ENCODE measurements around the gene SEZ6L2. TPM values are rescaled to one million over a fixed set of nuclear protein-coding genes. Genes with fewer than 3 reads are reported as not detected.

Gene SEZ6L2
- total RNA-seq, 1 donor from 2014 or later, result 176 TPM

DNA sequence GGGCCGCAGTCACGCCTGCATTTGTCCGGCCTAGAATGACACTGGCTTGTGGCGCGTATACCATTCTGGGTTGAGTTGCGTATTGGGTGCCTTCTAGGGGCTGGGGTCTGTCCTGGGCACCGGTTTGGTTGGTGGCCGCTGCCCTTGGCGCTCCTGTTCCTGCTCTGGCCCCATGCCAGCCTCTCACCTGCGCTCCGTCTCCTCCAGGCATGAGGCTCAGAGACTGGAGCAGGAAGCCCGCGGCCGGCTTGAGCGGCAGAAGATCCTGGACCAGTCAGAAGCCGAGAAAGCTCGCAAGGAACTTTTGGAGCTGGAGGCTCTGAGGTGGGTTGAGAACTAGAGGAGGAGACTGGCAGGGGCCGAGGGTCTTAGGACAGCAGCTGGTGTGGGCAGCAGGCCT is 53.7 kb downstream of the SEZ6L2 start:
- H3K27me3 Mint-ChIP-seq (ENCODE audit: unreplicated experiment), result peaks cover 10% of the 10 kb centered on the region
- H3K27ac Mint-ChIP-seq (ENCODE audit: unreplicated experiment), result no peak overlapping the region
- H3K4me1 Mint-ChIP-seq (ENCODE audit: low read depth, unreplicated experiment), result peaks cover 2% of the 10 kb centered on the region
- H3K4me3 Mint-ChIP-seq (ENCODE audit: unreplicated experiment), result no peak overlapping the region
- DNase-seq, result no peak
- peaks cover 2% of the 10 kb centered on the region for H3K9me3 Mint-ChIP-seq (ENCODE audit: unreplicated experiment)
- peaks cover 5% of the 10 kb centered on the region for H3K36me3 Mint-ChIP-seq (ENCODE audit: unreplicated experiment)
- TF ChIP-seq, protein P1, sequence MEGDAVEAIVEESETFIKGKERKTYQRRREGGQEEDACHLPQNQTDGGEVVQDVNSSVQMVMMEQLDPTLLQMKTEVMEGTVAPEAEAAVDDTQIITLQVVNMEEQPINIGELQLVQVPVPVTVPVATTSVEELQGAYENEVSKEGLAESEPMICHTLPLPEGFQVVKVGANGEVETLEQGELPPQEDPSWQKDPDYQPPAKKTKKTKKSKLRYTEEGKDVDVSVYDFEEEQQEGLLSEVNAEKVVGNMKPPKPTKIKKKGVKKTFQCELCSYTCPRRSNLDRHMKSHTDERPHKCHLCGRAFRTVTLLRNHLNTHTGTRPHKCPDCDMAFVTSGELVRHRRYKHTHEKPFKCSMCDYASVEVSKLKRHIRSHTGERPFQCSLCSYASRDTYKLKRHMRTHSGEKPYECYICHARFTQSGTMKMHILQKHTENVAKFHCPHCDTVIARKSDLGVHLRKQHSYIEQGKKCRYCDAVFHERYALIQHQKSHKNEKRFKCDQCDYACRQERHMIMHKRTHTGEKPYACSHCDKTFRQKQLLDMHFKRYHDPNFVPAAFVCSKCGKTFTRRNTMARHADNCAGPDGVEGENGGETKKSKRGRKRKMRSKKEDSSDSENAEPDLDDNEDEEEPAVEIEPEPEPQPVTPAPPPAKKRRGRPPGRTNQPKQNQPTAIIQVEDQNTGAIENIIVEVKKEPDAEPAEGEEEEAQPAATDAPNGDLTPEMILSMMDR (IDR thresholded peaks at IDR 0.05; ENCODE audit: partially characterized antibody, unreplicated experiment), result no peak

GRCh38 chr16:29844575-29845331 is 54.6 kb downstream of the SEZ6L2 start:
- Mint-ChIP-seq H3K4me1 (ENCODE audit: low read depth, unreplicated experiment) (peaks cover 2% of the 10 kb centered on the region), H3K27ac (ENCODE audit: unreplicated experiment) (no peak overlapping the region), H3K4me3 (ENCODE audit: unreplicated experiment) (no peak overlapping the region), H3K27me3 (ENCODE audit: unreplicated experiment) (peaks cover 8% of the 10 kb centered on the region), H3K36me3 (ENCODE audit: unreplicated experiment) (peaks cover 5% of the 10 kb centered on the region), H3K9me3 (ENCODE audit: unreplicated experiment) (peaks cover 2% of the 10 kb centered on the region)
- TF ChIP-seq, protein P1 (IDR thresholded peaks at IDR 0.05; ENCODE audit: partially characterized antibody, unreplicated experiment), result no peak
- no peak for DNase-seq

GRCh38 chr16:29843931-29844330 is 55.4 kb downstream of the SEZ6L2 start:
- peaks cover 8% of the 10 kb centered on the region for H3K27me3 Mint-ChIP-seq (ENCODE audit: unreplicated experiment)
- peaks cover 5% of the 10 kb centered on the region for H3K36me3 Mint-ChIP-seq (ENCODE audit: unreplicated experiment)
- H3K27ac Mint-ChIP-seq (ENCODE audit: unreplicated experiment), result no peak overlapping the region
- TF ChIP-seq, protein P1 (IDR thresholded peaks at IDR 0.05; ENCODE audit: partially characterized antibody, unreplicated experiment), result no peak
- no peak overlapping the region for H3K4me3 Mint-ChIP-seq (ENCODE audit: unreplicated experiment)
- DNase-seq, result no peak
- H3K9me3 Mint-ChIP-seq (ENCODE audit: unreplicated experiment), result peaks cover 2% of the 10 kb centered on the region
- peaks cover 2% of the 10 kb centered on the region for H3K4me1 Mint-ChIP-seq (ENCODE audit: low read depth, unreplicated experiment)

DNA sequence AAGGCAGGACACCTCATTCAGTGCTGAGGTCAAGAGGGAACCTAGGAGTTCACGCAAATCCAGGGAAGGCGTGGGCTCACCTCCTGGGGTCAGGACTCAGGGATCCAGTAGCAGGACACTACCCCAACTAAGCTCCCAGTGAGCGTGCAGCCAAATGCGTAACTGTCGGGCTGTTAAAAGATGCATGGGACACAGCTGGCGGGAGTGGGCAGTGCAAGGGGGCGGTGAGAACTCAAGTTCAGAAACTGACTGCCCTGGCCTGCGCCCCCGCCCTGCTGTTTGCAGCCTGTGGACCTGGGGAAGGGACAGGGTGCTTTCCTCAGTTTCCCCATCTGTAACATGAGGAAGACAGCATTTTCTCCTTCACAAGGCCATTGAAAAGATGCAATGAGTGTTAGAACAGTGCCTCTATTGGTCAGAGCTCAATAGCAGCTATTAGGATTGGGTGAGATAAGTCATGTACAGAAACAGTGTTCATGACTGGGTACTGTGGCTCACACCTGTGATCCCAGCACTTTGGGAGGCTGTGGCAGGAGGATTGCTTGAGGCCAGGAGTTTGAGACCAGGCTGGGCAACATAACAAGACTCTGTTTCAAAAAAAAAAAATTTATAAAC is 56.5 kb downstream of the SEZ6L2 start:
- peaks cover 5% of the 10 kb centered on the region for H3K36me3 Mint-ChIP-seq (ENCODE audit: unreplicated experiment)
- peaks cover 2% of the 10 kb centered on the region for H3K4me1 Mint-ChIP-seq (ENCODE audit: low read depth, unreplicated experiment)
- no peak overlapping the region for H3K27ac Mint-ChIP-seq (ENCODE audit: unreplicated experiment)
- peaks cover 2% of the 10 kb centered on the region for H3K9me3 Mint-ChIP-seq (ENCODE audit: unreplicated experiment)
- no peak for DNase-seq
- peaks cover 8% of the 10 kb centered on the region for H3K27me3 Mint-ChIP-seq (ENCODE audit: unreplicated experiment)
- no peak overlapping the region for H3K4me3 Mint-ChIP-seq (ENCODE audit: unreplicated experiment)
- TF ChIP-seq, protein P1 (IDR thresholded peaks at IDR 0.05; ENCODE audit: partially characterized antibody, unreplicated experiment), result no peak

DNA sequence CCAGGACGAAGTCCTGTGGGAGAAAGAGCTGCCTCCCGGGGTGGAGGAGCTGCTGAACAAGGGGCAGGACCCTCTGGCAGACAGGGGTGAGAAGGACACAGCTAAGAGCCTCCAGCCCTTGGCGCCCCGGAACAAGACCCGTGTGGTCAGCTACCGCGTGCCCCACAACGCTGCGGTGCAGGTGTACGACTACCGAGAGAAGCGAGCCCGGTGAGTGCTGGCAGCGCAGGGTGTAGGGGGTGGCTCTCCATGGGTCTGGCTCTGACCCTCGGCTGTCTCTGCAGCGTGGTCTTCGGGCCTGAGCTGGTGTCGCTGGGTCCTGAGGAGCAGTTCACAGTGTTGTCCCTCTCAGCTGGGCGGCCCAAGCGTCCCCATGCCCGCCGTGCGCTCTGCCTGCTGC is 57.7 kb downstream of the SEZ6L2 start:
- Mint-ChIP-seq H3K36me3 (ENCODE audit: unreplicated experiment) (peaks cover 5% of the 10 kb centered on the region), H3K4me3 (ENCODE audit: unreplicated experiment) (no peak overlapping the region), H3K9me3 (ENCODE audit: unreplicated experiment) (peaks cover 2% of the 10 kb centered on the region), H3K27me3 (ENCODE audit: unreplicated experiment) (peaks cover 11% of the 10 kb centered on the region), H3K4me1 (ENCODE audit: low read depth, unreplicated experiment) (peaks cover 2% of the 10 kb centered on the region), H3K27ac (ENCODE audit: unreplicated experiment) (no peak overlapping the region)
- no peak for DNase-seq
- TF ChIP-seq, protein P1 (IDR thresholded peaks at IDR 0.05; ENCODE audit: partially characterized antibody, unreplicated experiment), result no peak
